BLaER1 (cell line): ENCODE results near the gene KDM4C.

ENCODE experiments used
- H3K27ac ChIP-seq: shearing (Covaris generic); formaldehyde crosslinking; 2 replicates; pipeline ENCODE4 v1.8.1; 2022
- H3K27me3 ChIP-seq: shearing (Covaris generic); formaldehyde crosslinking; 2 replicates; pipeline ENCODE4 v1.8.1; 2022
- H3K36me3 ChIP-seq: shearing (Covaris generic); formaldehyde crosslinking; 2 replicates; pipeline ENCODE4 v1.8.1; 2022
- H3K4me1 ChIP-seq: shearing (Covaris generic); formaldehyde crosslinking; 2 replicates; pipeline ENCODE4 v1.8.1; 2022
- H3K4me2 ChIP-seq: shearing (Covaris generic); formaldehyde crosslinking; 2 replicates; pipeline ENCODE4 v1.8.1; 2022
- H3K4me3 ChIP-seq: shearing (Covaris generic); formaldehyde crosslinking; 2 replicates; pipeline ENCODE4 v1.8.1; 2022
- H3K9ac ChIP-seq: shearing (Covaris generic); formaldehyde crosslinking; 2 replicates; pipeline ENCODE4 v1.8.1; 2022
- H3K9me3 ChIP-seq: shearing (Covaris generic); formaldehyde crosslinking; 2 replicates; pipeline ENCODE4 v1.8.1; 2022
- H4K20me1 ChIP-seq: shearing (Covaris generic); formaldehyde crosslinking; 2 replicates; pipeline ENCODE4 v1.8.1; 2022
- Cebpa-rat ChIP-seq: shearing (Covaris generic); IDR thresholded peaks from 2 replicates; pipeline ENCODE4 v1.8.1; 2022

Gene KDM4C

DNA sequence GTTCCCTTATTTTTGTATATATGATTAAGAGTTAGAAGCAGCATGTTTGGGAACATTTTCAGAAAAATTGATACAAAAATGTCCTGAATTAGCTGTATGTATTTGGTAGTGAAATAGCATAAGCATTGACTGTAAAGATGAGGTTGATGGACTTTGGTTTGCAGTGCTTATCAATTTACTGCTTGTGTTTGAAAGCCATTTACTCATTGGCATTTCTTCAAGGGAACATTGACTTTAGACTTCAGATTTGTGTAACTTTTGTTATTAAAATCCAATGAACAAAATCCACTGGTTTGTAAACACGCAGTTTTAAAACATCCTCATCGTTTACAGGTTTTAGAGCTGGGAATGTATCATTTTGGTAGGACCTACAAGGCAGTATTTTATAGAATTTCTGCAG is 61.3 kb downstream of the KDM4C start:
- Histone ChIP-seq H3K4me2 (no peak overlapping the region), H3K4me3 (no peak overlapping the region), H3K9ac (no peak overlapping the region), H3K36me3 (peaks cover 56% of the 10 kb centered on the region), H4K20me1 (peaks cover 8% of the 10 kb centered on the region; the same call in 1 of the 2 replicates), H3K4me1 (no peaks in the 10 kb centered on the region), H3K27ac (no peak overlapping the region), H3K9me3 (peaks cover 7% of the 10 kb centered on the region; the same call in 1 of the 2 replicates), H3K27me3 (no peaks in the 10 kb centered on the region)
- TF ChIP-seq Cebpa-rat: no peak

DNA sequence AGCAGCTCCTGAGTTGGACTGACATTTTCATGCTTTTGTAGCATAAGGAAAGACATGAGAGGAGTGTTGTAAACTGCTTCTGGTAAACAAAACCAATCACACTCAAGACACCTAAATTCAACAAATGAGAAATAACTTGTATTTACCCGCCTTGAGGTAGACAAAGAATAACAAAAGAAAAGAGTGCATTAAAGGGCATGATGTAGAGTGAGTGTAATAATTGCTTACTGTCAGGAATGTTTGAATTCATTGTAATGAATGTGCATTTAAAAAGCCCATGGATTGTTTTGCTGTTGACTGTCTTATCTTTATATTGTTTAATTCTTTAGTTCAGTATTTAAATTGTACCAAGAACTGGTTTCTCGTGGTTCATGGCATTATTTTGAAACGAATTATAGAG is 61.8 kb downstream of the KDM4C start:
- no peaks in the 10 kb centered on the region for H3K4me1 ChIP-seq
- no peaks in the 10 kb centered on the region for H3K27me3 ChIP-seq
- no peak for TF ChIP-seq Cebpa-rat
- peaks cover 58% of the 10 kb centered on the region for H3K36me3 ChIP-seq
- H3K9ac ChIP-seq: no peak overlapping the region
- H3K27ac ChIP-seq: no peak overlapping the region
- H4K20me1 ChIP-seq: peaks cover 11% of the 10 kb centered on the region; the same call in 1 of the 2 replicates
- peaks cover 7% of the 10 kb centered on the region; the same call in 1 of the 2 replicates for H3K9me3 ChIP-seq
- H3K4me3 ChIP-seq: no peak overlapping the region
- H3K4me2 ChIP-seq: no peak overlapping the region

DNA sequence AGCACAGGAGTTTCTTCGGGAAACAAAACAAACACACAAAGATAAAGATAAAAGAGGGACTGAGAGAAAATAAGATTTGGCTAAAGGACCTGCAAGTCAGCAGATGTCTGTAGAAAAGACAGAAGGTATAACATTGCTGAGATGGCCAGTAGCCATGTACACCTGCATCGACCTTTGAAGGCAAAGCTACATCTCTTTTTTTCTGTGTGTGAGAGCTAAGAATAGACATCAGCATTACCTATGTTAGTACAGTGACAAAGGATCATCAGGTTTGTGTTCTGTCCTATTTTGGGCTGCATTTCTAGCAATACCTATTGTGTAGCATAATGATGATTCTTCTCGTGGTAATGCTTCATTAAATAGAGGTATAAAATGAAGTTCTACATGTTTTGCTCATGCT is 64.9 kb downstream of the KDM4C start:
- Histone ChIP-seq H3K4me2 (no peak overlapping the region), H3K4me1 (peaks cover 3% of the 10 kb centered on the region), H3K9me3 (peaks cover 7% of the 10 kb centered on the region; the same call in 1 of the 2 replicates), H3K36me3 (peaks cover 51% of the 10 kb centered on the region), H3K27ac (no peak overlapping the region), H3K4me3 (no peak overlapping the region), H3K27me3 (no peaks in the 10 kb centered on the region), H3K9ac (no peak overlapping the region), H4K20me1 (peaks cover 12% of the 10 kb centered on the region)
- no peak for TF ChIP-seq Cebpa-rat

DNA sequence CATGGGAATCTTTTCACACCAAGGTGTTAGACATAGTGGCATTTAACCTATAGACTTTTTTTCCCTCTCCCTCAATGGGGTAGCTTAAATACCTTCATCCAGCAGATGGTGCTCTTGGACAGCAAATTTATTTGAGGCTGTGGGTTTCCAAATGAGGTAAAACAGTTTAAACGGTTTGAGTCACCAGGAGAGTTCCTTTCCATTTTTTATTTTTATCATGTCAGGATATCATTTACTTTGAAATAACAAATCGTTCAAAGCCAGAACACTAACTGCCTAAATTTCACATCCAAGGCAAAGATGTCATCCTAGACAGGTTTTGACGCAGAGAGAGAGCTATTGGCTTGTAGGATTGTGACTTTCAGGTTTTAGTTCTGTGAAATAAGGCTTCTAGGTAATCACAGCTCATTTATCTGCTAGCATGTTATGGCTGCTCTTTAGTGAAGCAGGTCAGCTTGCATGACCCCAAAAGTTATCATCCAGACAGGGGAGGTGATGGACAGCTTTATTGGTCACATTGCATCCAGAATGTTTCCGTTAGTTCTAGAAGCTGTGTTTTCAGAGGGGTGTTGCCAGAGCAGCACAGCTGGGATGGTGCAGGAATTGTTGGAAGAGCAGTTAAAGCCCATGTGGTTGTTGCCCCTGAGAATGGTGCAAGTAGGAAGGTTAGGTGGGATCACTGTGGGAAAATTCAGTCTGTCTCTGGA is 69.8 kb downstream of the KDM4C start:
- H3K27ac ChIP-seq: peak overlapping the region; percentile 39
- peaks cover 10% of the 10 kb centered on the region; the same call in 1 of the 2 replicates for H3K9me3 ChIP-seq
- H3K4me2 ChIP-seq: peak overlapping the region; percentile 37
- no peak overlapping the region for H3K9ac ChIP-seq
- peaks cover 16% of the 10 kb centered on the region for H4K20me1 ChIP-seq
- H3K4me1 ChIP-seq: peaks cover 6% of the 10 kb centered on the region
- H3K4me3 ChIP-seq: no peak overlapping the region
- no peaks in the 10 kb centered on the region for H3K27me3 ChIP-seq
- TF ChIP-seq Cebpa-rat: no peak
- H3K36me3 ChIP-seq: peaks cover 63% of the 10 kb centered on the region

DNA sequence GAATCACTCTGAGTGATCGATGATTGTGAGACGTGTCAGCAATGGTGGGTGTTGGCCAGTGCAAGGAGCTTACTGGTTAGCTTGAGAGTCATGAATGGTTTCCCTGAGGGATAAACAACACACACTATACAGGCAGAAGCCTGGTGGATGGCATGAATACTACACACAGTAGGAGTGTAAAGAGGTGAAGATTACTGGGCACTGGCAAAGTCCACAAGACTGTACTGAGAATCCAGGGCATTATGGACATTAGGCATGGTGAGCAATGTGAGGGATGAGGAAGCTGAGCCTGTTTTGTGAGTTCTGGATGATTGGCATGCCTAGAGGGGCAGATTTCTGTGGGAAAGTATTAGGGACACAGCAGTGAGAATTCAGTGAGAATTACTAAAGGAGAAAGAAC is 71.3 kb downstream of the KDM4C start:
- Histone ChIP-seq H4K20me1 (peaks cover 9% of the 10 kb centered on the region), H3K9ac (no peak overlapping the region), H3K4me3 (no peak overlapping the region), H3K4me1 (peaks cover 6% of the 10 kb centered on the region), H3K36me3 (peaks cover 56% of the 10 kb centered on the region), H3K27ac (peak overlapping the region; percentile 16; the same call in 1 of the 2 replicates), H3K27me3 (no peaks in the 10 kb centered on the region), H3K9me3 (peaks cover 11% of the 10 kb centered on the region; the same call in 1 of the 2 replicates), H3K4me2 (no peak overlapping the region)
- TF ChIP-seq Cebpa-rat: no peak

DNA sequence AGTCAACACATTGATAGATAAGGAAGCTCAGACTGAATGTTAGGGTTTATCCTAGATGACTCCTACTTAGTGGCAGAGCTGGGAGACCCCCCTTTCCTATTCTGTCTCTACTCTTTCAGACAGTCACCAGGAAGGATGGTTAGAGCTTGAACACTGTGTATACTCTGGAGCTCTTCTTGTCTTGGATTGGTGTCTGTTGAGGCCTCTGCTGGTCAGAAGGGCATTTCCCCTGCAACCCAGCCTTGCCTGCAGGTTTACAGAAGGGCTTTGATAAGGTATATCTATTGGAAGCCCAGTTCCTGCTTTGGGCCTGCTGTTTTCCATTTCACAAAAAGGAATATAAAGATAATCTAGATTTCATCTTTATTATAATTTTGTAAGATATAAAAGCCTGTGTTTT is 71.8 kb downstream of the KDM4C start:
- no peak overlapping the region for H3K9ac ChIP-seq
- no peak for TF ChIP-seq Cebpa-rat
- H3K4me3 ChIP-seq: no peak overlapping the region
- no peak overlapping the region for H3K27ac ChIP-seq
- H3K4me1 ChIP-seq: peaks cover 6% of the 10 kb centered on the region
- peaks cover 6% of the 10 kb centered on the region for H4K20me1 ChIP-seq
- H3K27me3 ChIP-seq: no peaks in the 10 kb centered on the region
- H3K36me3 ChIP-seq: peaks cover 56% of the 10 kb centered on the region
- peaks cover 16% of the 10 kb centered on the region; the same call in 1 of the 2 replicates for H3K9me3 ChIP-seq
- no peak overlapping the region for H3K4me2 ChIP-seq

DNA sequence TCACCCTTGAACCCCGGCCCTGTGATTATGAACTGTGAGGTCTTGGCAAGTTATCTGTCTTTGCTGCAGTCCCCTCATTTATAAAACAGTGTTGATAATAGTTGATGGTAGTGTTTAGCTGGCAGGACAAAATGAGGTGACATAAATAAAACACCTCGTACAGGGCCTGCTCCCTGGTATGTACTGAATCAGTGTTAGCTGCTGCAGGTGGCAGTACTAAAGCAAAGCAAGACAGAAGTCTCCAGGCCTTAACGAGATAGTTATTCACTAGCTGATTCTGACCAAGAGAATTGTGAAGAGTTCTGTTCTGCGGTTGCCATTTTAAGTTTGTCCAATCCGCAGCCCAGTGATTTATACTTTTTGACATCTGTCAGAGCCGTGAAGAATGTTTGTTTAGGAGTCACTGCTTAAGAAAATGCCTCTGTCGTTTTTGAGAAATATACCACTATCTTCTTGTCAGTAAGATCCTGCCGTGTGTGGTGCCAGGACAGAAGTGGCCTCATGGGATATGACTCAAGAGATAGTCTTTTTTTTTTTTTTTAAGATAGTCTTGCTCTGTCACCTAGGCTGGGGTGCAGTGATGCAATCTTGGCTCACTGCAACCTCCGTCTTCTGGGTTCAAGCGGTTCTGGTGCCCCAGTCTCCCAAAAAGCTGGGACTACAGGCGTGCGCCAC is 75.9 kb downstream of the KDM4C start:
- Histone ChIP-seq H3K9ac (no peak overlapping the region), H3K9me3 (peaks cover 27% of the 10 kb centered on the region), H3K36me3 (peaks cover 72% of the 10 kb centered on the region), H3K27ac (no peak overlapping the region), H3K4me3 (no peak overlapping the region), H3K27me3 (no peaks in the 10 kb centered on the region), H3K4me2 (no peak overlapping the region), H4K20me1 (no peaks in the 10 kb centered on the region), H3K4me1 (no peaks in the 10 kb centered on the region)
- no peak for TF ChIP-seq Cebpa-rat

DNA sequence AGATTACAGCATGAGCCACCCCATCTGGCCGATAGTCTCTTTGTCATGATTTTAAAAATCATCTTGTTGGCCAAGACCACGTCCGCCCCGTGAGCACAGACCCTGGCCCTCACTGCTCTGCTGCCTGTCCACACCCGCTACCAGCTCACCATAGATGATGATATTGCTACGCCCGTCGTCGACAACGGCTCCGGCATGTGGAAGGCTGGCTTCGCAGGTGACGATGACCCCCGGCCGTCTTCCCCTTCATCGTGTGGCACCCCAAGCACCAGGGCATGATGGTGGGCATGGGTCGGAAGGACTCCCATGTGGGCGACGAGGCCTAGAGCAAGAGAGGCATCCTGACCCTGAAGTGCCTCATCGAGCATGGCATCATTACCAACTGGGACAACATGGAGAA is 76.5 kb downstream of the KDM4C start:
- H3K4me2 ChIP-seq: no peak overlapping the region
- no peaks in the 10 kb centered on the region for H3K4me1 ChIP-seq
- H3K4me3 ChIP-seq: no peak overlapping the region
- H3K27ac ChIP-seq: no peak overlapping the region
- H4K20me1 ChIP-seq: no peaks in the 10 kb centered on the region
- no peak for TF ChIP-seq Cebpa-rat
- peaks cover 27% of the 10 kb centered on the region for H3K9me3 ChIP-seq
- H3K27me3 ChIP-seq: no peaks in the 10 kb centered on the region
- no peak overlapping the region for H3K9ac ChIP-seq
- peaks cover 70% of the 10 kb centered on the region for H3K36me3 ChIP-seq

DNA sequence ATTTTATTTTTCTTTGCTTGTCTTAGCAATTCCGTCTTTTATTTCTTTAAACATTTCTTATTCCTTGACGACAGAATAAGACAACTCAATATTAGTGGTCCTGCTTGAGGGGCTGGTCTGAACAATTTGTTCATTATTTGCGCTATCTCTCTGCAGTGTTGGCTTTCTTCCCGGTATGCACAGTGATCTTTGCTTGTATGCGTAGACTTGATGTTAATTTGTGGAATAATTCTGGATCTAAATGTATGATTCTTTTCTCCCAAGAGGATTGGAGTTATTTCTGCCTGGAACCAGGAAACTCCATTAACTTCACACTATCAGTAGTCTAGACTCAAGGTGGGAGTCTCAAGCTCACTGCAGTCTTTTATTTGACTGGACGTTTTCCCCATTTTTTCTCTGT is 80.4 kb downstream of the KDM4C start:
- H3K4me3 ChIP-seq: no peak overlapping the region
- no peak overlapping the region for H3K27ac ChIP-seq
- H3K4me2 ChIP-seq: no peak overlapping the region
- H3K4me1 ChIP-seq: no peaks in the 10 kb centered on the region
- no peaks in the 10 kb centered on the region for H4K20me1 ChIP-seq
- H3K36me3 ChIP-seq: peaks cover 54% of the 10 kb centered on the region
- TF ChIP-seq Cebpa-rat: no peak
- no peak overlapping the region for H3K9ac ChIP-seq
- peaks cover 17% of the 10 kb centered on the region for H3K9me3 ChIP-seq
- H3K27me3 ChIP-seq: no peaks in the 10 kb centered on the region

DNA sequence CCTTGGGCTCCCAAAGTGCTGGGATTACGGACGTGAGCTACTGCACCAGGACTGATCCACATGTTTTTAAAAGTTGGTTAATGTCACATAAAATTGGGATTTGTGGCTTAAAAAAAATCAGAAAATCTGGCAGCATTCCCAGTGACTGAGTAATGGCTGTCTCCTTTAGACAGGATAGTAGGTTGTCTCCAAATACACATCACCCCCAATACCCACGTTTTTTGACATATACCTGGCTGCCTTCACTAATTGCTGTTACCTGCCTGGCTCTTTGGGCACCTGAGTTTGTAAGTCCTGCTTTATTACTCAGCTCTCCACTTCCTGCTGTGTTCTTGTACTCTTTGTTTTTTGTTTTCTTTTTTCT is 84.8 kb downstream of the KDM4C start:
- no peaks in the 10 kb centered on the region for H4K20me1 ChIP-seq
- no peaks in the 10 kb centered on the region for H3K9me3 ChIP-seq
- no peaks in the 10 kb centered on the region for H3K27me3 ChIP-seq
- no peak overlapping the region for H3K9ac ChIP-seq
- no peak overlapping the region for H3K4me2 ChIP-seq
- peaks cover 41% of the 10 kb centered on the region; the same call in 1 of the 2 replicates for H3K36me3 ChIP-seq
- no peak for TF ChIP-seq Cebpa-rat
- no peak overlapping the region for H3K27ac ChIP-seq
- no peak overlapping the region for H3K4me3 ChIP-seq
- H3K4me1 ChIP-seq: no peaks in the 10 kb centered on the region
